Stimulated activated CD4-positive, alpha-beta T cell treated with anti-CD3 and anti-CD28 coated beads, Interleukin-2, amount 100 ng/mL, for 48 hours (primary cell): ENCODE measurements around the gene NDP.
"Not testable (repeated sequence)": the region's sequence is repeated elsewhere in the genome, so short reads cannot be mapped to it uniquely, and the experiment has no call there.

Experiments used
- DNase-seq, 2 donors: peaks; one replicate each; pipeline ENCODE4 v3.0.0-alpha.2; 2020

NDP gene

DNA sequence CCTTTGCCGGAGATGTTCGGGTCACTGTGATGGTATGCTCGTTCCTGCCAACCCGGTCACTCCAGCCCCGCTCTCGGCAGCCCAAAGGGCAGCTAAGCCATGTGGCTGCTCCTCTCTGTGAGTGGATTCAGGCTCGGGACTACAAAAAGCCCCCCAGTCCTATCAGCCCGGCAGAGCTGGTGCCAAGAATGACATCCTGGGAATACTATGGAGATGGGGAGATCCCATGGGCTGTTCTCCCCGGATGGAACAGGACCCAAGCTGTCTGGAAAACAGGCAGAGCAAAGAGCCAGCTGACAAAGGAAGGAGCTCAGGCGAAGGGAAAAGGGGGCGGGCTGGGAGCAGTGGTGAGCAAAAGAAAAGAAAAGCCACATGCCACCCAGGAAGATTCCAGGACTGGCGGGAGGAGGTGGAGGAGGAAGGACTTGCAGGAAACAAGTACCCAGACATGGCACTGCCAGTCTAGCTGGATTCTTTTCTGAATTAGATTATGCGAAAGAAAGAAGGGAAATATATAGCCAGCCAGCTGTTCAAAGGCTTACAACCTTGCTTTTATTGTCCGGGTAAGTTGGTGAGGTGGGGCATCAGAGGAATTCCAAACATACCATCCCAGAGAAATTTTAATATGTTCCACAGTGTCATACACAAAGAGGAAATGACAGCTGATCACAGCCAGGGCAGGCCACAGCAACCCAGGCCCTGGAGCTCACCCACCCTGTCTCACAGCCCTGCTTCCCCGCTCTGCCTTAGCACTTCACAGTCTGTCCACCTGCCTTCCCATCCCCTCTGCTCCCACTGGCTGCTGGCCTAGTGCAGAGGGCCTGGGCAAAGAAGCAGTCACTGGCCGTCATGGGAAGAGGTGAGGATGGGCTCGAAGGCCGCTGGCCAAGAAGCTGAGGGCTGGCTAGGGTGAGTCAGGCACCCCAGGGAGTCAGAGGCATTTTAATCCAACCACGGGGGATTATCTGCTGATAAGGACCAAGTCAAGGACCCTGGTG, 3.4 kb downstream of the NDP start:
- no peak for DNase-seq

DNA sequence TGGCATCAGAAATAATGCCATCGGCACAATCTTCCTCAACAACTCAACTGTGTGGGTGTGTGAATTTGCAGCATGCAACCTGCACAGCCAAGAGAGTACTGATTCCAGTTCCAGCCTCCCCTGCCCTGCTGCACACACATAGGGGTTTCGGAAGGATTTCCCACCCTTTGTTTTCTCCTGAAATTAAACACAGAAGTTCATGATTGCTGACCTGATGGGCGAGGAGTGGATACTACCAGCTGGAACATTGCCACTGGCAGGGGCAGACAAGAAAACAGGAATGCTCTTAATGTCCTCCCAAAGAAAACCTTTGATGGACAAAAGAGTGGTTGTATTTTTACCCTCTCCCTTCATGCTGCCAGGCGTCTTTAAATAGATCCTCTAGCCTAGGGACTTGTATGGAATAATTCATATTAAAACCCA, 4.8 kb downstream of the NDP start:
- DNase-seq: no peak

DNA sequence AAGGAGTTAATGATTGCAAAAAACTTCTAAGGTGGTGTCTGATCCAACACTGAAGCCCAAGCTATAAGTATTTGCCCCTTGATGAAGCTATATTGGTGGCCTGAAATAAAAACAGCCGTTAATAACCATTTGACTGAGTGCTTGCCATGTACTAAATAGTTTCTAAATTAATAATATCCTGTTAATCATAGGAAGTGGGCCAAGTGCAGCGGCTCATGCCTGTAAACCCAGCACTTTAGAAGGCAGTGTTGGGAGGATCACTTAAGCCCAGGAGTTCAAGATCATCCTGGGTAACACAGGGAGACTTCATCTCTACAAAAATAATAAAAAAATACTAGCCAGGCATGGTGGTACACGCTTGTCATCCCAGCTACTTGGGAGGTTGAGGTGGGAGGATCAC, 8.3 kb downstream of the NDP start:
- no peak for DNase-seq

DNA sequence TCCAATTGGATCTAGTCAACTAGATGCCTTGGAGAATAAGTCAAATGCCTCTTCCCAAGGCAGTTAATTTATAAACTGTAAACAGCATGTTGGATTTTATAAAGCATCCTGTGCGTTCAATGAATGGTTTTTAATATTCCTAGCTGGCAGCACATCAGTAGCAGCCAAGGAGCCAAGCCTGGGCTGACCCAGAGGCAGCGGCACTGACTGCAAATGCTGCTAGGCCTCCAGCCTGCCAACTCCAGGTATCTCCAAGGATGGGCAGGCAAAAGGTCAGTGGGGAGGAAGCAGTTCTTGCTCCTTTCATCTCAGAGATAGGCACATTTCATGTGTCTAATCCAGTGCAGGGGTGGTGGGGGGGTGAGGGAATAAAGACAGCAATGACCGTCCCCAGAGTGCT, 9.5 kb downstream of the NDP start:
- DNase-seq: no peak

DNA sequence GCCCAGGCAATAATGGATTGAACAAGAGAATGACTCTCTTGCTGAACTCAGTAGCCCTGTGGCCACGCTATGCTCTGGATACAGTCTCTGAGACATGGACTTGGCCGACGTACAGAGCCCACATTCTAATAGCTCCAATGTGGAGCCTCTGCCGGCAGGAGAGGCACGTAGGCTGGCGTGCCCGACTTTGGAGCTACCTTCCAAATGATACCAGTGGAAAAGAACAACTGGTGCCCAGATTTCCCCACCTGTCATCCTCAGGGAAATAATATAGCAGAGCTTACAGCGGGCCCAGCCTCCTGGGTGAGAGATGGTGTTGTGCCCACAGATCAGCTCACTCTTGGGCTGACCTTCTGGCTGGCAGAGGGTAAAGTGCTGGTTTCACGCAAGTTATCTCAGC, 10.6 kb downstream of the NDP start:
- DNase-seq: no peak

DNA sequence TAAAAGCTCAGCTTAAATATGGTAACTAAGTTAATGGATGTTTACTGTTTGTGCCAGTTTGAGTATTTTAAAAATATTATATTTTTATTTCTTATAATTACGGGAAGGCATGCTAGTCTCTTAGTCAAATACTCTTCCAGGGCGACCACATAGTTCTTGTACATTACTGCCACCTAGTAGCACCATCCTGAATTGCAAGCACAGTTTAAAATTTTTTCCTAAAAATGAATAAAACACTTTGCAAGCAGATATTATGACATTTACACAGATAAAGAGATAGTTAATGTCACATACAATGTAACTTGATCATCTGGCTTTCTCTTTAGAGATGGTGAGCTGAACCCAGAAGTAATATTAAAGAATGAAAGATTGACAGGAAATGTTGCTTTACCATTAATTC, 11.5 kb downstream of the NDP start:
- DNase-seq: no peak

DNA sequence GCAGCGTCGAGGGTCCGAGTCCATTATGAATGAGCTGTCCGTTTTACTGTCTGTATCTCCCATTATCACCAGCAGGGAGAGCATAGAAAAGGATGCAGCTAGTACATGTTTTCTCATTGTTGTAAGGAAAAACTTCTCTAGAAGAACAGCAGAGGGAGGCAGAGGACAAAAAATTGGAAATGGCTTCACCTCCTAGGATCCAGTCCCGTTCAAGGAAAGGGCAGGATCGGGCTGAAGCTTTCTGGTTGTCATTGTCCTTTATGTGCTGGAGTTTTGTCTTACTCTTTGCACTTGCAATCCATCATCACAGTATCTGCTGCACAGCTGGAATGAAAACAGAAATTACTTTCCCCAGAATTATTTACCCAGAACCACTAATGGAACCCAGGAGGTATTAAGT, 14.7 kb downstream of the NDP start:
- no peak for DNase-seq

DNA sequence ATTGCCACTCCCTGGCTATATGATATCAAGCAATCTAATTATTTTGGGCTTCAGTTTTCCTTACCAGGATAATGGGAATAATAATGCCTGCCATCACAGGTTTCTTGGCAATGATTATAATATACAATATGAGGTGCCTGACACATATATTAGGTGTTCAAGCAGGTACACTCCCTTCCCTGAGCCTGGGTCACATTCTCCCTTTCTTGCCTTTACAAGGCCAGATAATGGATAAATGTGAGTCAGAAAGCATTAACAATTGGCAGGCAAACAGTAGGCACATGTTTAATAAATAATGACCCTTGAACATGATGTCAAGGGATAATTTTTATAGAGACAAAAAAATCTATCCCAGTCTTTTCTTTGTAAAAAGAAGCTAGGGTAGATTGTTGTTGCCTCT, 17.2 kb downstream of the NDP start:
- DNase-seq: no peak

DNA sequence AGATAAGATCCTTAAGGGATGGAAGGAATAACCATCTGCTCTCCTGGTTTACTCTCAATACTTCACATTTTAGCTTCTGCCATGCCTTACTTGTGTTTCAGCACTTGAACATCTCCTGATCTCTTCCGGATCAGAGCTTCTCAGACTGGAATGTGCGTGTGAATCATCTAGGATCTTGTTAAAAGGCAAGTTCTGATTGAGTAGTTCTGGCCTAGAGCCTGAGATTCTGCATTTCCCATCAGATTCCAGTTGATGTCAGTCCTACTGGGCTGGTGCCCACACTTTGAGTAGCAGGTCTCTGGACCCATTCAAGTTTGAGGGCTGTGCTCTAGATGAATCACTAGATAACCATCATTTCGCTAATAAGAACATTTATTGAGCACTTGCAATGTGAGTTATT, 20.0 kb downstream of the NDP start:
- DNase-seq: no peak

DNA sequence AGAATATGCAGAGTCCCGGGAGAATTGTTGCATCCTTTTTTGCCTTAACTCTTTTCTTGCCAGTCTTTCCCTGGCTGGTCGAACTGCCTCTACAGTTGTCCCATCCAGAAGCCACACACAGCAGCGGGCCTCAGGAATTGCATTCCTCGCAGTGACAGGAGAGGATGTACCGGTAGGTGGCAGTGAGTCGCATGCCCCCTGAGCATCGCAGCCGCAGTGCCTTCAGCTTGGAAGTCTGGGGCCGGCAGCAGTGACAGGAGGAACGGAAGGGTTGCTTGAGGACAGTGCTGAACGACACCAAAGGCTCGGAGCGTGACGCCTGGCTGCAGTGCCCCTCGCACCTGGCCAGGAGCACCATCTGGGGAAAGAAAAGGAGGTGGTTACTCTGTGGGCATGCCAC, 23.5 kb downstream of the NDP start:
- peak in 1 of 2 donors; percentile 15 for DNase-seq

DNA sequence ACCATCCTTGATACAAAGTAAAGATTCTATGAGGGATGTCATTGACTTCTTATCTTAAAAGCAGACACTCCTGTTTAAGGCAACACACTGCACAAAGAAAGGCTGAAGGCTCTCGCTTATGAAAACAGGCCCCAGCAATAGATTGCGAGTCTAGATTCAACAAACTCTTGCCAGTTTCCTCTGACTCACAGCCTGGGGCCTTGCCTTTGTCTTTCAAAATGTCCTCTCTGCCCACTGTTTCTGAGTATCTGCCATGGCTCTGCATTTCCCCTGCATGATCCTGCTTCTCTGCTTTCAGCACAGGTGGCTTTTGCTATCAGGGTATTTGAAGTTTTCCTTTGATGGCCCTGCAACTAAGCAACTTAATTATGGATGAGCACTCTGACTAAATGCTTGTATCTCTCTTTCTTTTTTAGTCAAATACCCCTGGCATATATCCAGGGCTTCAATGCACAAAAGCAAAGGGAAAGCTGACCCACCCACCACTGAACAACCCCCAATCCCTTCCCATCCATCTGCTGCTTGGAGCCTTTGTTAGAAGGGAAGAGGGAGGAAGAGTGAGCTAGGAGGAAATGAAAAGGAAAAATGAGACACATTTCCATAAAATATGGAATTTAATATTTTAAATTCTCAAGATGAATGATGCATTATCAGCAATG, 32.2 kb downstream of the NDP start:
- DNase-seq: no peak

DNA sequence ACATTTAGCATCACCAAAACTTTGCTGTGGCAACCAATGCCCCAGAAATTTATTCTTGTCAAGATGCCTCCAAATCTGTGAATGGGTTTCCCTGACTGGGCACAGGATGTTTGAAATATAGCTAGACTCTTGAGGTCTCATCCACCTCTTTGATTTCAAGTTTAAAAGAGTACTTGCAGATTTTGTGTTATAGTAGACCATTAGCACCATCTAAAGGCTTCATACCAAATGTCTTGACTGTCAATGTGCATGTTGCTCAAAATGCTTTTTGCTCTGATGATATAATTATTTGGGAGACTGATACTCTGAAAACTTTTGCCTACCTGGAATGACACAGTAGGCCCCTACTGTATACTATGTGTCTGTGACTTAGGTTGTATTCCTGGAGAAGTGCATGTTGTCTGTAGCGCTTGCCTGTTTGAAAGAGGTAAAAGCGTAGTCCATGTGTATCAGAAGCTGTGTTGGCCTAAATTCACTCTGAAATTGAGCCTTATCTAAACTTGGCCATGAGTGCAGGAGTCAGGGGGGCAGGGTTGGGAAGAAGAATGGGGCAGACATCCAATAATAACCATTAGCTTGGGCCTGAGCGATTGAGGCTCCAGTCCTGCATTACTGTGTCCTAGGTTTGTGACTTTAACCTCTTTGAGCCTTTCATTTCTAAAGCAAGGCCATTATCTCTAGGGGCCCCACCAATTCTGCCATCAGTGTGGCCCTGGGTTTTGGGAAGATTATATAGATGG, 33.8 kb downstream of the NDP start:
- DNase-seq: no peak

DNA sequence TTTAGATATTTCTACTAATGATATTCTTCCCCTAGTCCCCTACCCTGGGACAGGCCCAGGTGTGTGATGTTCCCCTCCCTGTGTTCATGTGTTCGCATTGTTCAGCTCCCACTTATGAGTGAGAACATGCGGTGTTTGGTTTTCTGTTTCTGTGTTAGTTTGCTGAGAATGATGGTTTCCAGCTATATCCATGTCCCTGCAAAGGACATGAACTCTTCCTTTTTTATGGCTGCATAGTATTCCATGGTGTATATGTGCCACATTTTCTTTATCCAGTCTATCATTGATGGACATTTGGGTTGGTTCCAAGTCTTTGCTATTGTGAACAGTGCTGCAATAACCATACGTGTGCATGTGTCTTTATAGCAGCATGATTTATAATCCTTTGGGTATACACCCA, 51.2 kb downstream of the NDP start:
- DNase-seq: not testable (repeated sequence)

DNA sequence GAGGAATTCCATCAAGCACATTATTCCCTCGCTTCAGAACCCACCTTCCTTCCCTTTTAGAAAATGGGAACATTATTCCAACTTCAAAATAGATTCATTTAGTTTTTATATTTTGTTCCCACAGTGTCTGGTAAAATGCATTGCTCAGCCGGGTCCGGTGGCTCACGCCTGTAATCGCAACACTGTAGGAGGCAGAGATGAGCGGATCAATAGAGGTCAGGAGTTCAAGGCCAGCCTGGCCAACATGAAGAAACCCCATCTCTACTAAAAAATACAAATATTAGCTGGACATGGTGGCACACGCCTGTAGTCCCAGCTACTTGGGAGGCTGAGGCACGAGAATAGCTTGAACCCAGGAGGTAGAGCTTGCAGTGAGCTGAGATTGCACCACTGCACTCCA, 62.4 kb downstream of the NDP start:
- DNase-seq: not testable (repeated sequence)

DNA sequence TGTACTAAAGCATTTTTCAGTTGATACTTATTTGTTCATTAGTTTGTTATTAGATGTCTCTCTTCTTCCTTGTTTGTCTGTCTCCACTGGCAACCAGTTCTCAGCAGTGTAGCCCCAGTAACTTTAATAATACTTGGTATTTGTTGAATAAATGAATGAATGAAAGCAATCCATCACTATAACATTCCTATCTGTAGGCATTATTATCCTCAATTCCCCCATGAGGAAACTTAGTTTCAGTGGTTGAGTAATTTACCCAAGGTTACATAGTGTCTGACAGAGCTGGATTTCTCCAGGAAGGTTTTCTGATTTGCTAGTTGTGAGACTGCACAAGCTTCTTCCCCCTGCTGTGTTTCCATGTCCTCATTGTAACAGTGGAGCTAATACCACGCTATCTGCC, 63.2 kb downstream of the NDP start:
- DNase-seq: no peak

DNA sequence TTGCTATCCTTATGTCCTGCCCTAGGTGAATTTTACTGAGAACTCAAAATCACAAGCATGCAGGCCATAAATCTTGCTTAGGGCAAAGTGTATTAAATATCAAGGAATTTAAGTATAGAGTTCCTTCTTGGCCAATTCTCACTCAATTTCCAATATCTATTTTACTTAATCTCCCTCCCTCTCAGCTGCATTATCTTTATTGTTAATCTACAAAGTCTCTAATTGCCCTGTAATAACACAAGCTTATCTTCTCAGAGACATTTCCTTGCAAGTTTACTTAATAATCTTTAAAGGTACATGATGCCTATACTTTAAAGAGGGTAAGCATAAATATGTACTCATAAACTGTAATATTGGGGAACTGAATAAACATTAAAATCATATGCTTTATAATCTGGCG, 64.0 kb downstream of the NDP start:
- no peak for DNase-seq

DNA sequence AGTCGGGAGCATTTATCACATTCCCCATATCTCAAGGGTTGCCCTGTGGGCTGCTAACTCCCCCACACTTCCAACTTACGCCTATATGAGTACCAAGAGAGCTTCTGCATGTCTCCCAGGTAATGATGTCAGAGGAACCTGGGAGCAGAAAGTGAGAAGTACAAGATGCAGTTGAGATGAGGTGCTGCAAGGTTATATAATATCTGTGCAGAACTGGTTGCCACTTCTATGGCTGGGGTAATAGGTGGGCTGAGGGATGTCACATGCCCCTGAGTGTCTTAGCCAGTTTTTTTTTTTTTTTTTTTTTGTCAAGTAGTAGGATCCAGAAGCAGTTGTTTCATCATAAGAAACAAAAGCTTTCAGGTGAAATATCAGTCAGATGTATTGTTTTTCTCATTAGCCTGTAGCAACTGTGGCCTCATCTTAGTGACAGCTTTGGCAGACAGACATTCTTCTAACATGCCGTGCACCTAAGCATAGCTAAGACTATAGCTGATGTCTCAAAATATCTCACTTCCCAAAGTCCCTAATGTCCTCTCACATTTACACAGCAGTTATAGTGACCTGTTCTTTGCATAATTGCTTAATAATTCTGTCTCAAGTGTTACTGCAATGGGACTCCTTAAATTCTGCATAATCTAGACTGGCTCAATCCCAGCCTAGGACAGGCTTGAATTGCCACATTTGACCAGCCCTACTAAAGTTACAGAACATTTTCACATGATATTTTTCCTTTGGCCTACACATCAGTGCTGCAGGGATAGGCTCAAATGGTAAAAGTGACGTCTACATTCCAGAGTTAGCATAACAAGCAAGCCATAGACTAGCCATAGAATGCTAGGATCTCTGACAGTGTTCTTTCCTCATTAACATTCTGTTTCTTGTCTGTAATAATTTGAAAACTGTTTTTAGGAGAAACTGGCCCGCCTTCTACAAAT, 73.0 kb downstream of the NDP start:
- DNase-seq: no peak
